Karpas-422 (cell line): ENCODE data around the gene RAD51AP1. TPM values are rescaled to one million over a fixed set of nuclear protein-coding genes. Genes with fewer than 3 reads are reported as not detected.
"Not testable (repeated sequence)": the region's sequence is repeated elsewhere in the genome, so short reads cannot be mapped to it uniquely, and the experiment has no call there.

ENCODE experiments used
- DNase-seq: peaks from one replicate; pipeline ENCODE4 v3.0.0-alpha.2; 2015
- H2AFZ ChIP-seq: fragments of 200-600 bp; sonication (generic); 2 replicates; pipeline ENCODE4 v1.6.1; 2014; ENCODE audit warnings: antibody characterized with exemption, low read length, mixed read lengths
- H3K27ac ChIP-seq: fragments of 200-600 bp; sonication (generic); 2 replicates; pipeline ENCODE4 v1.5.1; 2014; ENCODE audit warnings: mild to moderate bottlenecking, low read length, moderate library complexity
- H3K27me3 ChIP-seq: fragments of 200-600 bp; sonication (generic); 2 replicates; pipeline ENCODE4 v1.6.1; 2014; ENCODE audit warnings: low read length, mixed read lengths
- H3K36me3 ChIP-seq: fragments of 200-600 bp; sonication (generic); 2 replicates; pipeline ENCODE4 v1.6.1; 2014; ENCODE audit warnings: low read length, mixed read lengths; ENCODE audit not compliant: insufficient read depth
- H3K4me1 ChIP-seq: fragments of 200-600 bp; sonication (generic); 2 replicates; pipeline ENCODE4 v1.6.1; 2014; ENCODE audit warnings: mild to moderate bottlenecking, low read length, mixed read lengths
- H3K4me2 ChIP-seq: fragments of 200-600 bp; sonication (generic); 2 replicates; pipeline ENCODE4 v1.6.1; 2014; ENCODE audit warnings: low read length, low read depth, mild to moderate bottlenecking; ENCODE audit not compliant: poor library complexity, severe bottlenecking
- H3K4me3 ChIP-seq: fragments of 200-600 bp; sonication (generic); 2 replicates; pipeline ENCODE4 v1.5.1; 2014; ENCODE audit warnings: mild to moderate bottlenecking, antibody characterized with exemption, low read length, mixed read lengths
- H3K79me2 ChIP-seq: fragments of 200-600 bp; sonication (generic); 2 replicates; pipeline ENCODE4 v1.6.1; 2014; ENCODE audit warnings: mild to moderate bottlenecking, low read length, mixed read lengths
- H3K9ac ChIP-seq: fragments of 200-600 bp; sonication (generic); 2 replicates; pipeline ENCODE4 v1.6.0; 2014; ENCODE audit warnings: low read length
- H3K9me2 ChIP-seq: fragments of 200-600 bp; sonication (generic), shearing (Covaris generic); replicated peaks from 2 replicates; pipeline ENCODE4 v1.6.0; 2014; ENCODE audit warnings: mild to moderate bottlenecking, low read length, moderate library complexity; ENCODE audit not compliant: insufficient read depth
- H3K9me3 ChIP-seq: fragments of 300-700, 200-600 bp; sonication (generic); 2 replicates; pipeline ENCODE4 v1.6.1; 2014; ENCODE audit warnings: low read length, mixed read lengths
- H4K20me1 ChIP-seq: fragments of 200-600 bp; sonication (generic); 2 replicates; pipeline ENCODE4 v1.6.1; 2014; ENCODE audit warnings: mild to moderate bottlenecking, antibody characterized with exemption, low read length, low read depth; ENCODE audit not compliant: insufficient read depth
- total RNA-seq: library from RNA; depleted of rRNA; stranded (reverse); fragments of >200 nt; shearing (Covaris generic); gene quantifications from 2 replicates; pipeline ENCODE4 v1.2.3, GENCODE V29; 2014; ENCODE audit warnings: low replicate concordance

RAD51AP1 gene
- total RNA-seq, 1 experiment from 2014 or later, result 39.2 TPM

DNA sequence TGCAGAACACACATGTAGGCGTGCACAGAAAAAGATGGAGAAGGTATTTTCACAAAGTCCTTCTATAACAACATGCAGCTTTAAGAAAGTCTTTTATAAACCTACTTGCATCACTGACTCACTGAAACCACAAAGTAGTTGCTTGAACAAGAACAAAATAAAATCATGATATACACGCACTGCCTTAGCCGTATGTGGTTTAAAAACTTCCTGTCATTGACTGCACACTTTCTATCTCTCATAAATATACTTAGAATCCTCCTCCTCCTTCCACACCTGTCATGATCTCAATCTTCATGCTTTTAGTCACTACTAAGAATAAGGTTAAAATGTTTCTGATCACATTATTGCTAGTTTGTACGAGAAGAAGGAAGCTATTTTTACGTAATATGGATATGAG is 31.8 kb upstream of the RAD51AP1 start:
- H3K4me3 ChIP-seq, result no peak overlapping the region
- H3K9me3 ChIP-seq, result no peaks in the 10 kb centered on the region
- no peak overlapping the region for H2AFZ ChIP-seq
- H3K27me3 ChIP-seq, result no peaks in the 10 kb centered on the region
- no peak overlapping the region for H3K27ac ChIP-seq
- no peak overlapping the region for H3K9ac ChIP-seq
- no peaks in the 10 kb centered on the region; the same call in 1 of the 2 replicates for H3K36me3 ChIP-seq
- H3K9me2 ChIP-seq, result no peaks in the 10 kb centered on the region
- H3K4me1 ChIP-seq, result peaks cover 7% of the 10 kb centered on the region
- DNase-seq, result no peak
- H3K4me2 ChIP-seq, result no peak overlapping the region
- no peaks in the 10 kb centered on the region for H4K20me1 ChIP-seq
- no peaks in the 10 kb centered on the region for H3K79me2 ChIP-seq

DNA sequence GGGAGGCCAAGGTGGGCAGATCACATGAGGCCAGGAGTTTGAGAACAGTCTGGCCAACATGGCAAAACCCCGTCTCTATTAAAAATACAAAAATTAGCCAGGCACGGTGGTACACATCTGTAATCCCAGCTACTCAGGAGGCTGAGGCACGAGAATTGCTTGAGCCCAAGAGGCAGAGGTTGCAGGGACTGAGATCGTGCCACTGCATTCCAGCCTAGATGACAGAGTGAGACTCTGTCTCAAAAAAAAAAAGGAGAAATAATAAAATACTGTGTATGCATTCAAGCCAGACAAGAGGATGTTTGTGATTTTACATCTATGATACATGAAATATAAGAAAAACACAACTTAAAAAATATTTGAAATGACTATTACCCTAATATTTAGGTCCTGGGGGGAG is 30.2 kb upstream of the RAD51AP1 start:
- not testable (repeated sequence) for DNase-seq, H3K79me2 ChIP-seq, H3K9me3 ChIP-seq, H3K9ac ChIP-seq, H3K27me3 ChIP-seq, H2AFZ ChIP-seq, H3K36me3 ChIP-seq, H3K4me3 ChIP-seq, H3K27ac ChIP-seq, H4K20me1 ChIP-seq, H3K9me2 ChIP-seq, H3K4me1 ChIP-seq, H3K4me2 ChIP-seq

- H3K4me3 ChIP-seq, DNase-seq, H3K4me1 ChIP-seq, H3K9me3 ChIP-seq, H3K9me2 ChIP-seq, H3K27ac ChIP-seq, H4K20me1 ChIP-seq, H3K79me2 ChIP-seq, H3K4me2 ChIP-seq, H2AFZ ChIP-seq, H3K36me3 ChIP-seq, H3K9ac ChIP-seq, H3K27me3 ChIP-seq: not testable (repeated sequence)
Measured at GRCh38 chr12:4509269-4509668, 29.4 kb upstream of the RAD51AP1 start.

DNA sequence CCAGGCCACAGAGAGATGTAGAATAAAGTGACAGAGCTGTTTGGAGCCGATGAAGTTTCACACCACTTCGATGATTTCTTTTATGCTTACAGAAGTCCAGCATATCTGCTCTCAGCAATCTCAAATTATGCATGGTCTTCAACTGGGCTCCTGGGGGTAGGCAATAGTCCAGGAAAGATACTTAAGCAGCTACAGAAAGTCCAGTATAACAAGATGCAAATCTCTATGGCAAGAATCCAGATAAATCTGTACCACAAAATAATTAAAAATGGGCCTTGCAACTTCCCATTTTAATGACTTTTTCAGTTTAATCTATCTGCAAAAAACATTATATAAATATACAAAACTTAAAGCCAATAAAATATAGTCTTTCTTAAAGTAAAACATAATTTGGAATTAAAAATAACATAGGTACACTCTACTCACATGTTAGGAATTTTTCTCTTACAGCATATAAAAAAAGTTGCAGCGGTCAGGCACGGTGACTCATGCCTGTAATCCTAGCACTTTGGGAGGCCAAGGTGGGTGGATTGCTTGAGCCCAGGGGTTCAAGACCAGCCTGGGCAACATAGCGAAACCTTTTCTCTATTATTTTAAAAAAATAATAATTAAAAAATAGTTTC is 20.5 kb upstream of the RAD51AP1 start:
- no peak overlapping the region for H2AFZ ChIP-seq
- DNase-seq, result no peak
- H3K27me3 ChIP-seq, result no peaks in the 10 kb centered on the region
- peak overlapping the region; percentile 22; the same call in 1 of the 2 replicates for H3K27ac ChIP-seq
- H4K20me1 ChIP-seq, result no peaks in the 10 kb centered on the region
- H3K36me3 ChIP-seq, result peaks cover 7% of the 10 kb centered on the region; the same call in 1 of the 2 replicates
- peak overlapping the region; percentile 19 for H3K4me2 ChIP-seq
- H3K4me1 ChIP-seq, result peaks cover 6% of the 10 kb centered on the region
- H3K9ac ChIP-seq, result no peak overlapping the region
- no peaks in the 10 kb centered on the region for H3K9me3 ChIP-seq
- H3K4me3 ChIP-seq, result no peak overlapping the region
- H3K9me2 ChIP-seq, result no peaks in the 10 kb centered on the region
- no peaks in the 10 kb centered on the region for H3K79me2 ChIP-seq

GRCh38 chr12:4523443-4523842 is 15.2 kb upstream of the RAD51AP1 start:
- H3K9me3 ChIP-seq, H2AFZ ChIP-seq, DNase-seq, H3K79me2 ChIP-seq, H3K4me2 ChIP-seq, H3K4me3 ChIP-seq, H3K9ac ChIP-seq, H3K9me2 ChIP-seq, H3K27ac ChIP-seq, H3K27me3 ChIP-seq, H4K20me1 ChIP-seq: not testable (repeated sequence)
- Histone ChIP-seq H3K4me1 (peaks cover 13% of the 10 kb centered on the region), H3K36me3 (peaks cover 19% of the 10 kb centered on the region; the same call in 1 of the 2 replicates)

DNA sequence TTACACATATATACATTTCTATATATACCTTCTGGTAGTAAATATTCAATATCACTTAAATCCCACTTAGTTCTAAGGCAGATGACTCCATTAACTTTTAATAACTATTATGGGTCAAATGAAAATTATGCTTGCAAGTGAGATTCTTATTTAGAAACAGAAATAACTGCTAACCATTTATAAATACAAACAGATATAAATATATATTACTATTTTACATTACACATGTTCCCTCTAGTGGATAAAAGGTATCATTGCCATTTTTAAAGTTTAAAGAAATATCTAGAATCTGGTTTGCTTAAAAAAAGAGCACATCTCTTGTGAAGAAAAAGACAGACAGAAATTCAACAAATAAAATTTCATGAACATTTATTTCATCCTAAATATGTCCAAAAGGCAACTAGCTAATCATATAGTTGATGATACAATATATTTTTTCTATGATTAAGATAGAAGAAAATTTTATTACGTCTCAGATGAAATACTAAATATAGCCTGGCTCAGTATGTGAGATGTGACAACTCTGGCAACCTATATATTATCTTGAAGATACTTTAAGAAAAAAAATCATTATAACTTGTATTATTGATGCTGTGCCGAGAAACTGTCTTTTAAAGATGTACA is 11.7 kb upstream of the RAD51AP1 start:
- Histone ChIP-seq H3K9me3 (no peaks in the 10 kb centered on the region), H3K4me1 (peaks cover 23% of the 10 kb centered on the region), H3K4me3 (no peak overlapping the region), H3K36me3 (peaks cover 19% of the 10 kb centered on the region; the same call in 1 of the 2 replicates), H3K27me3 (no peaks in the 10 kb centered on the region), H2AFZ (no peak overlapping the region), H3K79me2 (no peaks in the 10 kb centered on the region), H3K9me2 (no peaks in the 10 kb centered on the region), H4K20me1 (no peaks in the 10 kb centered on the region), H3K4me2 (no peak overlapping the region), H3K27ac (peak overlapping the region; percentile 41; the same call in 1 of the 2 replicates), H3K9ac (no peak overlapping the region)
- peak; percentile 55 for DNase-seq

DNA sequence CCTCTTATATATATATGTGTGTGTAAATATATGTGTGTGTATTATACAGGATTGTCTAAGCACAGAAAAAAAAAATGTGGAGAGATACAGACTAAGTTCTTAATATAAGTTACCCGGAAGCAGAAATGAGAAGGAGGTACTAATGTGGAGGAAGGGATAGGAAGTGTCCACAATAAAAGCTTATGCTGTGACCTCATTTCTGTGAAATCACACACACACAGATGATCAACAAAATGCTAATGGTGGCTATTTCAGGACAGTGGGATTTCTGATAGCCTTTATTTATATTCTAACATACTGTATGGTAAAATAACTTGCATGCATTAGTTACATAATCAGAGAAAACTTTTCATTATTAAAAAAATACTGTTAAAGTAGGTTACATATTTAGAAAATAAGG is 8.5 kb upstream of the RAD51AP1 start:
- Histone ChIP-seq H3K79me2 (no peaks in the 10 kb centered on the region), H3K4me3 (no peak overlapping the region), H3K4me2 (no peak overlapping the region), H3K9me3 (no peaks in the 10 kb centered on the region), H3K4me1 (peaks cover 43% of the 10 kb centered on the region), H4K20me1 (no peaks in the 10 kb centered on the region), H3K9me2 (no peaks in the 10 kb centered on the region), H3K36me3 (peaks cover 9% of the 10 kb centered on the region; the same call in 1 of the 2 replicates), H2AFZ (no peak overlapping the region), H3K27me3 (no peaks in the 10 kb centered on the region), H3K9ac (no peak overlapping the region), H3K27ac (peak overlapping the region; percentile 3)
- DNase-seq, result no peak

GRCh38 chr12:4530982-4531586 is 7.6 kb upstream of the RAD51AP1 start:
- H3K4me3 ChIP-seq, result no peak overlapping the region
- no peak overlapping the region for H2AFZ ChIP-seq
- H3K9me3 ChIP-seq, result no peaks in the 10 kb centered on the region
- no peaks in the 10 kb centered on the region for H3K27me3 ChIP-seq
- H3K36me3 ChIP-seq, result peaks cover 9% of the 10 kb centered on the region; the same call in 1 of the 2 replicates
- DNase-seq, result no peak
- no peaks in the 10 kb centered on the region; the same call in 1 of the 2 replicates for H3K79me2 ChIP-seq
- no peaks in the 10 kb centered on the region for H4K20me1 ChIP-seq
- no peak overlapping the region for H3K9ac ChIP-seq
- H3K4me1 ChIP-seq, result peaks cover 52% of the 10 kb centered on the region
- H3K9me2 ChIP-seq, result no peaks in the 10 kb centered on the region
- H3K4me2 ChIP-seq, result no peak overlapping the region
- peak overlapping the region; percentile 26 for H3K27ac ChIP-seq
